WTC11 (cell line): ENCODE data around the gene IGSF9B.

ENCODE experiments used
- MXD4 ChIP-seq: fragments of 250-450 bp; sonication (Bioruptor Pico); IDR thresholded peaks from 2 replicates; pipeline ENCODE4 v1.8.0; 2021; ENCODE audit warnings: mild to moderate bottlenecking, moderate library complexity, borderline replicate concordance
- NR1H2 ChIP-seq: sonication (generic); formaldehyde crosslinking; IDR thresholded peaks from 2 replicates; pipeline ENCODE4 v1.9.0; 2021; ENCODE audit warnings: mild to moderate bottlenecking, moderate library complexity, missing genetic modification reagents
- TEAD4 ChIP-seq: sonication (generic); formaldehyde crosslinking; IDR thresholded peaks from 2 replicates; pipeline ENCODE4 v1.8.0; 2022; ENCODE audit warnings: mild to moderate bottlenecking, missing genetic modification reagents
- ZNF138 ChIP-seq: sonication (generic); formaldehyde crosslinking; conservative IDR thresholded peaks from 2 replicates; pipeline ENCODE4 v1.8.1; 2022; ENCODE audit warnings: mild to moderate bottlenecking, moderate library complexity, missing genetic modification reagents
- TF ChIP-seq, protein P1 (sequence below): fragments of 200-600 bp; IDR thresholded peaks from 2 replicates; pipeline ENCODE4 v1.8.0; 2022; ENCODE audit warnings: antibody characterized with exemption
- TF ChIP-seq, protein P2 (sequence below): sonication (generic); formaldehyde crosslinking; IDR thresholded peaks from 2 replicates; pipeline ENCODE4 v1.8.0; 2022; ENCODE audit warnings: mild to moderate bottlenecking, missing genetic modification reagents
- TF ChIP-seq, protein P3 (sequence below): fragments of 250-450 bp; sonication (Bioruptor Pico); IDR thresholded peaks from 2 replicates; pipeline ENCODE4 v1.8.0; 2021; ENCODE audit warnings: mild to moderate bottlenecking
- TF ChIP-seq, protein P4 (sequence below): sonication (generic); formaldehyde crosslinking; IDR thresholded peaks from 2 replicates; pipeline ENCODE4 v1.8.1; 2023; ENCODE audit warnings: mild to moderate bottlenecking, missing genetic modification reagents, moderate library complexity
- TF ChIP-seq, protein P5 (sequence below): sonication (generic); formaldehyde crosslinking; IDR thresholded peaks from 2 replicates; pipeline ENCODE4 v1.8.1; 2023; ENCODE audit warnings: mild to moderate bottlenecking, moderate library complexity, missing genetic modification reagents

DNA sequence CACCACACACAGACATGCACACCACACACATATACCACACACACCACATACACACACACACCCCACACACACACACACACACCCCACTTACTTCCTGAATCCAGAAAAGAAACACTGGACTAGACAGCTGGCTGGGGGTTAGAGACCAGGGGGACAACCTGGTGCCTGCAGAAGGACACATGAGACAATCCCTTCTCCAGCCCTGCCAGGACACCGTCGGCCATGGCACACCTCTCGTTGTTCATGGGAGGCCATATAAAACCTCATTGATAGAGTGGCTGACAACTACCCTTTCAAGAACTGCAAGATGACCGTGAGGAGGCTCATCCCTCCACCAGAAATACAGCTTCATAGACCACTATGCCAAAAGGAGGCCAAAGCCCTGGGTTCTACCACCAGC lies 54.3 kb downstream of the IGSF9B start:
- TF ChIP-seq, protein P1, sequence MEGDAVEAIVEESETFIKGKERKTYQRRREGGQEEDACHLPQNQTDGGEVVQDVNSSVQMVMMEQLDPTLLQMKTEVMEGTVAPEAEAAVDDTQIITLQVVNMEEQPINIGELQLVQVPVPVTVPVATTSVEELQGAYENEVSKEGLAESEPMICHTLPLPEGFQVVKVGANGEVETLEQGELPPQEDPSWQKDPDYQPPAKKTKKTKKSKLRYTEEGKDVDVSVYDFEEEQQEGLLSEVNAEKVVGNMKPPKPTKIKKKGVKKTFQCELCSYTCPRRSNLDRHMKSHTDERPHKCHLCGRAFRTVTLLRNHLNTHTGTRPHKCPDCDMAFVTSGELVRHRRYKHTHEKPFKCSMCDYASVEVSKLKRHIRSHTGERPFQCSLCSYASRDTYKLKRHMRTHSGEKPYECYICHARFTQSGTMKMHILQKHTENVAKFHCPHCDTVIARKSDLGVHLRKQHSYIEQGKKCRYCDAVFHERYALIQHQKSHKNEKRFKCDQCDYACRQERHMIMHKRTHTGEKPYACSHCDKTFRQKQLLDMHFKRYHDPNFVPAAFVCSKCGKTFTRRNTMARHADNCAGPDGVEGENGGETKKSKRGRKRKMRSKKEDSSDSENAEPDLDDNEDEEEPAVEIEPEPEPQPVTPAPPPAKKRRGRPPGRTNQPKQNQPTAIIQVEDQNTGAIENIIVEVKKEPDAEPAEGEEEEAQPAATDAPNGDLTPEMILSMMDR, result no peak
- no peak for TF ChIP-seq NR1H2 (CRISPR knock-in tag)
- TF ChIP-seq ZNF138 (CRISPR knock-in tag), result no peak
- TF ChIP-seq, protein P2, sequence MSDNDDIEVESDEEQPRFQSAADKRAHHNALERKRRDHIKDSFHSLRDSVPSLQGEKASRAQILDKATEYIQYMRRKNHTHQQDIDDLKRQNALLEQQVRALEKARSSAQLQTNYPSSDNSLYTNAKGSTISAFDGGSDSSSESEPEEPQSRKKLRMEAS, result no peak
- TF ChIP-seq, protein P3, sequence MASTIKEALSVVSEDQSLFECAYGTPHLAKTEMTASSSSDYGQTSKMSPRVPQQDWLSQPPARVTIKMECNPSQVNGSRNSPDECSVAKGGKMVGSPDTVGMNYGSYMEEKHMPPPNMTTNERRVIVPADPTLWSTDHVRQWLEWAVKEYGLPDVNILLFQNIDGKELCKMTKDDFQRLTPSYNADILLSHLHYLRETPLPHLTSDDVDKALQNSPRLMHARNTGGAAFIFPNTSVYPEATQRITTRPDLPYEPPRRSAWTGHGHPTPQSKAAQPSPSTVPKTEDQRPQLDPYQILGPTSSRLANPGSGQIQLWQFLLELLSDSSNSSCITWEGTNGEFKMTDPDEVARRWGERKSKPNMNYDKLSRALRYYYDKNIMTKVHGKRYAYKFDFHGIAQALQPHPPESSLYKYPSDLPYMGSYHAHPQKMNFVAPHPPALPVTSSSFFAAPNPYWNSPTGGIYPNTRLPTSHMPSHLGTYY, result no peak
- TF ChIP-seq MXD4 (CRISPR knock-in tag), result no peak
- TF ChIP-seq, protein P4, sequence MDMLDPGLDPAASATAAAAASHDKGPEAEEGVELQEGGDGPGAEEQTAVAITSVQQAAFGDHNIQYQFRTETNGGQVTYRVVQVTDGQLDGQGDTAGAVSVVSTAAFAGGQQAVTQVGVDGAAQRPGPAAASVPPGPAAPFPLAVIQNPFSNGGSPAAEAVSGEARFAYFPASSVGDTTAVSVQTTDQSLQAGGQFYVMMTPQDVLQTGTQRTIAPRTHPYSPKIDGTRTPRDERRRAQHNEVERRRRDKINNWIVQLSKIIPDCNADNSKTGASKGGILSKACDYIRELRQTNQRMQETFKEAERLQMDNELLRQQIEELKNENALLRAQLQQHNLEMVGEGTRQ, result no peak
- TF ChIP-seq TEAD4 (CRISPR knock-in tag), result no peak
- TF ChIP-seq, protein P5, sequence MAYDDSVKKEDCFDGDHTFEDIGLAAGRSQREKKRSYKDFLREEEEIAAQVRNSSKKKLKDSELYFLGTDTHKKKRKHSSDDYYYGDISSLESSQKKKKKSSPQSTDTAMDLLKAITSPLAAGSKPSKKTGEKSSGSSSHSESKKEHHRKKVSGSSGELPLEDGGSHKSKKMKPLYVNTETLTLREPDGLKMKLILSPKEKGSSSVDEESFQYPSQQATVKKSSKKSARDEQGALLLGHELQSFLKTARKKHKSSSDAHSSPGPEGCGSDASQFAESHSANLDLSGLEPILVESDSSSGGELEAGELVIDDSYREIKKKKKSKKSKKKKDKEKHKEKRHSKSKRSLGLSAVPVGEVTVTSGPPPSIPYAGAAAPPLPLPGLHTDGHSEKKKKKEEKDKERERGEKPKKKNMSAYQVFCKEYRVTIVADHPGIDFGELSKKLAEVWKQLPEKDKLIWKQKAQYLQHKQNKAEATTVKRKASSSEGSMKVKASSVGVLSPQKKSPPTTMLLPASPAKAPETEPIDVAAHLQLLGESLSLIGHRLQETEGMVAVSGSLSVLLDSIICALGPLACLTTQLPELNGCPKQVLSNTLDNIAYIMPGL (CRISPR knock-in tag), result no peak
